Urinary bladder (tissue), 4 donors: ENCODE results near the gene ISL2. TPM values are rescaled to one million over a fixed set of nuclear protein-coding genes. Genes with fewer than 3 reads are reported as not detected.

ENCODE experiments used
- DNase-seq: peaks from one replicate; pipeline ENCODE4 v3.0.0-alpha.2; 2015; ENCODE audit errors: extremely low spot score
- H3K27ac ChIP-seq: one replicate; pipeline ENCODE4 v1.5.1; 2013; ENCODE audit warnings: low read depth, mild to moderate bottlenecking, moderate library complexity
- H3K36me3 ChIP-seq: one replicate; pipeline ENCODE4 v1.6.1; 2013; ENCODE audit warnings: mild to moderate bottlenecking, moderate library complexity; ENCODE audit not compliant: insufficient read depth
- H3K4me1 ChIP-seq: one replicate; pipeline ENCODE4 v1.6.1; 2013; ENCODE audit warnings: mild to moderate bottlenecking, moderate library complexity; ENCODE audit not compliant: insufficient read depth
- H3K4me3 ChIP-seq: one replicate; pipeline ENCODE4 v1.5.1; 2013; ENCODE audit warnings: low read depth, low read length
- WGBS: extraction: QIAGEN DNeasy Blood & Tissue Kit; methylation state at CpG from one replicate; pipeline ENCODE4 v1.1.7; 2013; 5-methylcytosine and 5-hydroxymethylcytosine counted together
- polyA plus RNA-seq: library from polyadenylated mRNA; stranded (reverse); fragments of 200-250 nt; gene quantifications from one replicate; pipeline ENCODE4 v1.2.3, GENCODE V29; 2013
- total RNA-seq: library from RNA; depleted of rRNA; stranded (reverse); fragments of >200 nt; gene quantifications from one replicate; pipeline ENCODE4 v1.2.3, GENCODE V29; 2014
- donor health status: healthy with polysubstance abuse.
- donor health status: healthy.

The ISL2 gene
- total and polyA plus RNA-seq, 2 donors: 1.5 TPM; not detected in 1

- Histone ChIP-seq H3K27ac (no peak overlapping the region), H3K4me3 (no peak overlapping the region), H3K36me3 (no peaks in the 10 kb centered on the region), H3K4me1 (peaks cover 6% of the 10 kb centered on the region)
- 95% methylated on average over 1 of the region's 1 CpG for WGBS
- no peak for DNase-seq
Measured at GRCh38 chr15:76333309-76333708, 3.3 kb upstream of the ISL2 start.

GRCh38 chr15:76333720-76334437 is 2.7 kb upstream of the ISL2 start:
- H3K4me3 ChIP-seq: no peak overlapping the region
- no peak for DNase-seq

GRCh38 chr15:76334438-76335306 is 1.9 kb upstream of the ISL2 start:
- WGBS: 31% methylated on average over 44 of the region's 44 CpGs
- peaks cover 6% of the 10 kb centered on the region for H3K4me1 ChIP-seq
- no peak overlapping the region for H3K27ac ChIP-seq
- H3K4me3 ChIP-seq: no peak overlapping the region
- H3K36me3 ChIP-seq: no peaks in the 10 kb centered on the region
- no peak for DNase-seq

More at GRCh38 chr15:76333720-76334437, 2.7 kb upstream of the ISL2 start:
- H3K27ac ChIP-seq: no peak overlapping the region
- WGBS: 47% methylated on average over 9 of the region's 9 CpGs
- peaks cover 6% of the 10 kb centered on the region for H3K4me1 ChIP-seq
- H3K36me3 ChIP-seq: no peaks in the 10 kb centered on the region

- Histone ChIP-seq H3K4me3 (no peak overlapping the region), H3K36me3 (no peaks in the 10 kb centered on the region), H3K4me1 (peaks cover 6% of the 10 kb centered on the region), H3K27ac (no peak overlapping the region)
- DNase-seq: no peak
- WGBS: 8% methylated on average over 39 of the region's 39 CpGs
Measured at GRCh38 chr15:76335307-76336253, 993 bp upstream of the ISL2 start.

- H3K4me1 ChIP-seq: peaks cover 6% of the 10 kb centered on the region
- 7% methylated on average over 25 of the region's 25 CpGs for WGBS
- H3K27ac ChIP-seq: no peak overlapping the region
- no peak for DNase-seq
- H3K36me3 ChIP-seq: no peaks in the 10 kb centered on the region
- no peak overlapping the region for H3K4me3 ChIP-seq
Measured at GRCh38 chr15:76337059-76337695, 604 bp downstream of the ISL2 start.

GRCh38 chr15:76337696-76338485 is 1.3 kb downstream of the ISL2 start:
- 5% methylated on average over 89 of the region's 89 CpGs for WGBS
- Histone ChIP-seq H3K27ac (no peak overlapping the region), H3K4me1 (peaks cover 10% of the 10 kb centered on the region)

GRCh38 chr15:76338486-76339304 is 2.1 kb downstream of the ISL2 start:
- no peak overlapping the region for H3K4me3 ChIP-seq
- no peak for DNase-seq
- no peaks in the 10 kb centered on the region for H3K36me3 ChIP-seq
- WGBS: 37% methylated on average over 26 of the region's 26 CpGs
- peaks cover 10% of the 10 kb centered on the region for H3K4me1 ChIP-seq
- no peak overlapping the region for H3K27ac ChIP-seq

More at GRCh38 chr15:76337696-76338485, 1.3 kb downstream of the ISL2 start:
- H3K36me3 ChIP-seq: no peaks in the 10 kb centered on the region
- DNase-seq: no peak
- H3K4me3 ChIP-seq: no peak overlapping the region

- peak; percentile 10 for DNase-seq
- H3K4me1 ChIP-seq: peaks cover 10% of the 10 kb centered on the region
- H3K27ac ChIP-seq: no peak overlapping the region
- WGBS: 20% methylated on average over 48 of the region's 48 CpGs
- no peaks in the 10 kb centered on the region for H3K36me3 ChIP-seq
- peak overlapping the region; percentile 30 for H3K4me3 ChIP-seq
Measured at GRCh38 chr15:76339305-76340197, 3.0 kb downstream of the ISL2 start.

GRCh38 chr15:76340198-76340802 is 3.7 kb downstream of the ISL2 start:
- WGBS: 4% methylated on average over 53 of the region's 53 CpGs
- H3K27ac ChIP-seq: no peak overlapping the region
- peaks cover 10% of the 10 kb centered on the region for H3K4me1 ChIP-seq
- H3K36me3 ChIP-seq: no peaks in the 10 kb centered on the region
- DNase-seq: no peak
- peak overlapping the region; percentile 30 for H3K4me3 ChIP-seq

- WGBS: 17% methylated on average over 35 of the region's 35 CpGs
- Histone ChIP-seq H3K4me3 (peak overlapping the region; percentile 30), H3K4me1 (peaks cover 10% of the 10 kb centered on the region), H3K27ac (no peak overlapping the region), H3K36me3 (no peaks in the 10 kb centered on the region)
- DNase-seq: no peak
Measured at GRCh38 chr15:76340803-76341365, 4.3 kb downstream of the ISL2 start.
